Measurements from ENCODE around the gene TCF25.
"Not testable (repeated sequence)": the region's sequence is repeated elsewhere in the genome, so short reads cannot be mapped to it uniquely, and the experiment has no call there.

The TCF25 gene

DNA sequence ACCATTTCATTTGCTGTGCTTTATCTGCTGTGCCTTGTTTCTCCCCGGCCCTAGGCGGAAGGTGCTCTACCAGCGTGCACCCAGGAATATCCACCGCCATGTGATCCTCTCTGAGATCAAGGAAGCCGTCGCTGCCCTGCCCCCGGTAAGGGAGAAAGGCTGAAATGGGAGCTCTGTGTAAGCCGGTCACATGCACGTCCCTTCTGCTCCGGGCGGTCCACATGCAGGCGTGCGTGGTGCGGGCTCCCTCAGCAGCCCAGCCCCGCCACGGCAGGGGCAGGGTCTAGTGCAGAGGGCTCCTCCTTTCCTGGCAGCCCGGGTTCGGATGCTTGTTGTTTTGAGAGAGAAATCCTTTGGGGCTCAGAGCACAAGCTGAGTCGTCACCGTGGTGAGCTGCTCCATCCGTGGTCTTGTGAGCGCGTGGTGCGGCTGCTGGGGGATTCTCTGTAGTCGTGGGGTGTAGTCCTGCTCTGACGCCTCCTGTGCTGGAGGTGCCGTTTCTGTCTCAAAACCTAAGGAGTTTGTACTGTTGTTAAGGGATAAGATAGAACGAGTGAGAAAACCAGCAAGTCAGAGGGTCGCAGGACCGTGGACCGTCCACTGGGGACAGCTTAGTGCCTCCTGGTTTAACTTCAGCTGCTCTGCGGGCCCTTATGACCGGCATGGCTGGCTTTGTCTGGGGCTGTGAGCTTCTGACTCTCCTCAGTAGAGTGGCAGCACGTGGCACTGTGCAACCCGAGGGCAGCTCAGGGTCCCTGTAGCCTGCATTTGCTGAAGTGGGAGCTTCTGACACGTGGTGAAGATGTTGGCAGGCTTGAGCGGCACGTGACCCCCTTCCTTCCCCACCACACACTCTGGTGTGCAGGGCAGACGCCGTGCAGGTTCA is 33.0 kb downstream of the TCF25 start:
- no peak for DNase-seq

DNA sequence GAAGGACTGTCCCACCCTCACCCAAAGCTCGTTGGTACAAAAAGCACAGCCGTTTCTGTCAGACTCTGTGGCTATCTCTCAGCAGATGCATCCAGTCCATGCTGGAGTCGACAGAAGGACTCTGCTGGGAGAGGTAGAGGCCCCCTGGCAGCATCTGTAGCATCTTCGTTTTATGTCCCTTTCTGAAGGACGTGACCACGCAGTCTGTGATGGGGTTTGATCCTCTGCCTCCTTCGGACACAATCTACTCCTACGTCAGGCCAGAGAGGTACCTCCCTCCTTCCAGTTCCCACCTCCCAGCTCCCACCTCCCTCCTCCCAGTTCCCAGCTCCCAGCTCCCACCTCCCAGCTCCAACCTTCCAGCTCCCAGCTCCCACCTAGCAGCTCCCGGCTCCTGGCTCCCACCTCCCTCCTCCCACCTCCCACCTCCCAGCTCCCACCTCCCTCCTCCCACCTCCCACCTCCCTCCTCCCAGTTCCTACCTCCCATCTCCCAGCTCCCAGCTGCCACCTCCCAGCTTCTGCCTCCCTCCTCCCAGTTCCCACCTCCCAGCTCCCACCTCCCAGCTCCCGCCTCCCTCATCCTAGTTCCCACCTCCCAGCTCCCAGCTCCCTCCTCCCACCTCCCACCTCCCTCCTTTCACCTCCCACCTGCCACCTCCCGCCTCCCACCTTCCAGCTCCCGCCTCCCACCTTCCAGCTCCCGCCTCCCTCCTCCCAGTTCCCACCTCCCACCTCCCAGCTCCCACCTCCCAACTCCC is 33.8 kb downstream of the TCF25 start:
- no peak for DNase-seq

DNA sequence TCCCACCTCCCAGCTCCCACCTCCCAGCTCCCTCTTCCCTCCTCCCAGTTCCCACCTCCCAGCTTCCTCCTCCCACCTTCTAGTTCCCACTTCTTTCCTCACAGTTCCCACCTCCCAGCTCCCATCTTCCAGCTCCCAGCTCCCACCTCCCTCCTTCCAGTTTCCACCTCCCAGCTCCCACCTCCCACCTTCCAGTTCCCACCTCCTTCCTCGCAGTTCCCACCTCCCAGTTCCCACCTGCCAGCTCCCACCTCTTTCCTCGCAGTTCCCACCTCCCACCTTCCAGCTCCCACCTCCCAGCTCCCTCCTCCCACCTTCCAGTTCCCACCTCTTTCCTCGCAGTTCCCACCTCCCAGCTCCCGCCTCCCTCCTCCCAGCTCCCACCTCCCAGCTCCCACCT is 34.8 kb downstream of the TCF25 start:
- no peak for DNase-seq

DNA sequence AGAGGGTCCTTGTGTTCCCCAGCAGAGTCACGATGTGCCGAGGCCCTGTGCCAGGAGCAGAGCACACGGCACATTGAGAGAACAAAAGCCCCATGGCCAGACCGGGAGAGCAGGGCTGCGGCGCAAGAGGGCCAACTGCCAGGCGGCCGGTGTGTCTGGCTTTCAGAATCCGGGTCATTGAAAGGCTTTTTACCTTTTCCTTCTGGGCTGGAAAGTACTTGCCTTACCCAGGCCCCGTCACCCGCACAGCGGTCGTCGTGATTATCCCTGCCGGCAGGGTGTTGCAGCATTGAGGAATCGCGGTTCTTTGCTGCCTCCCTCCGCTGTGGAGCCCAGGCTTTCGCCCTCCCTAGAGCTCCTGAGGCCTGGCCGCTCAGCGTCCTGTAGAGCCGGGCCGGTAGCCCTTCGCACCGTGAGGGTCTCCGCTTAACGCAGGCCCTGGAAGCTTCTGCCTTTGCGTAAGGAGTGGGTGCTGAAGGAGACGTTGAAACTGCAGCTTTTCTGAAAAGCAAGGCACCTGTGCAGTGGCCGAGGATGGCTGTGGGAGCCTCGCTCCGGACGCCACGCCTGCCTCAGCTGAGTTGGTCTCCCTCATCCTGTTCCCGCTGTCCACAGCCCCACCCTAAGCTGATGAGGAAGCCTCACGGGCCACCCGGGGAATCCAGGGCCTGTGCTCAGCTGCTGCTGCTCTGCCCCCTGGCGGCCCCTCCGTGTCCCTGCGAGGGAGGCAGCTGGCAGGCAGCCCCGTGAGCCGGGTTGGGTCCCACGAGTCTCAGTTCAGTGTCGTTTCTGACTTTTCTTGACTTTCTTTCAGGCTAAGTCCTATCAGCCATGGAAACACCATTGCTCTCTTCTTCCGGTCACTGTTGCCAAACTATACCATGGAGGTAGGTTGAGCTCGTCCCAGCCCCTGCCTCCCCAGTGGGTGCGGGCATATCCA is 36.7 kb downstream of the TCF25 start:
- peak; percentile 72 for DNase-seq

DNA sequence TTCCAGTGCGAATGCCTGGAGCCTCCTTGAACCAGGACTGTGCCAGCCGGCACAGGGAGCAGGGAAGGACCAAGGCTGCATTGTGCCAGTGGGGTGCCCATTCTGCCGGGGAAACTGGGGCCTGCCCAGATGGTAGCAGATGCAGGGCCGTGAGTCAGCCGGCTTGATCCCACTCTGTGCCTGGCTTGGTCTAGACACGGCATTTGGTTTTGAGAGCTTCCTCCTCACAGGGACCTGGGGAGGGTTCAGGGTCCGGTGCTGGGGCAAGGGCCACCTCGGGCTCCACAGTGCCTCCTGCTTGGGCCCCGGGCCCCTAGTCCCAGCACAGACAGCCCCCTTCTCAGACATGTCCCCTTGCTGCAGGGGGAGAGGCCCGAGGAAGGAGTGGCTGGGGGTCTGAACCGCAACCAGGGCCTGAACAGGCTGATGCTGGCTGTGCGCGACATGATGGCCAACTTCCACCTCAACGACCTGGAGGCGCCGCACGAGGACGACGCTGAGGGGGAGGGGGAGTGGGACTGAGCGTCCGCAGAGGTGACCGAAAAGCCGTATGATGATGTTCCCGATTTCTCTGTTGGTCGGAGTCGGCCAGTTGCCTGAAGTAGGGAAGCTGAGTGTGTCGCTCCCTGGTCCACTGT is 37.4 kb downstream of the TCF25 start:
- DNase-seq: no peak

DNA sequence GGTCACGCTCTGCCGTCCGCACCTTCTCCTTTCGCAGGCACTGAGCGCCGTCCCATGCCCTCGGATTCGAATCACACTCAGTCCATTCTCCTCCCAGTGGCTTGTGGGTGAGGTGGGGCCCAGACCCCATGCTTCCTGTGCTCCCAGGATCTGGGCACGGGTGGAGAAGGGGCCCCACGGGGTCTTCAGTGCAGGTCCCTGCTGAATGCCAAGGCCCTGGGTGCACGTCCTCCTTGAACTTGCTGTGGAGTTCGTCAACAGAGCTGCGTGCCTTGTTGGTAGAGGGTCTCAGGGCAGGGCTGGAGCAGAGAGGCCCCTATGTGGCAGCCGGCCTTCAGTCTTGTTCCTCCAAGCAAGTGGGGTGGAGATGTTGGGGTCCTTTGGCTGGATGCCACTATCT is 38.0 kb downstream of the TCF25 start:
- no peak for DNase-seq

DNA sequence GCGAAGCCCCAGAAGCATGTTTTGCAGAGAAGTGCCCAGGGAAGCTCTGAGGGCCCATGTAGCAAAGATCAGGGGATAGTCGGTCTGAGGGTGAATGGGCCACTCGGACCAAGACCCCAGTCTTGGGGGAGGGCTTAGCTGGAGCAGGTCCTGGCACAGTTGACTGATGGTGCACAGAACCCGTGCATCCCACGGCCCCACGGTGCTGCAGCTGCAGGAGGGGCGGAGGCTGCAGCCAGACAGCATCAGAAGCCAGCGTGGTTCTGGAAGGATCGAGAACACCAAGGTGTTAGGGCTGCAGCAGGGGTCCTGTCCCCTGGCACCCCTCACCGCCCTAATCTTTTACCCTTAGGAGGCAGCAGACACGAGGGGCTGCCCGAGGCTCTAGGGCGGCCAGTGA is 38.8 kb downstream of the TCF25 start:
- no peak for DNase-seq

DNA sequence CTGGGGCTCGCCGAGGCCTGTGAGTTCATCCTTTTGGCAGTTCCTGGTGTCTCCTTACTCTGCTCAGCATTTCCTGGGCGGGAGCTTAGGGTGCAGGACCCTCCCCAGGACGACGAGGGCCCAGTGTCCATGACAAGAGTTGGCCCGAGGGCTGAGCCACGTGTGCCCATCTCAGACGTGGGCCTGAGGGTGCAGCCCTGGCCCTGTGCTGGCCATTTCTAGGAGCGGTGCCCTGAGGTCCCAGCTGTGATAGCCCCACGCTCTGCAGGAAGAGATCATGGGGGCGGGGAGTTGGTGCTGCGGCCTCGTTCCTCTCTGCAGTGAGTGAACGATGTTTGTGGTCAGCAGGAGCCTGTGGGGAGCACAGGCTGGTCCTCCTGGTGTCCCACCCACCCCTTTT is 39.2 kb downstream of the TCF25 start:
- no peak for DNase-seq

DNA sequence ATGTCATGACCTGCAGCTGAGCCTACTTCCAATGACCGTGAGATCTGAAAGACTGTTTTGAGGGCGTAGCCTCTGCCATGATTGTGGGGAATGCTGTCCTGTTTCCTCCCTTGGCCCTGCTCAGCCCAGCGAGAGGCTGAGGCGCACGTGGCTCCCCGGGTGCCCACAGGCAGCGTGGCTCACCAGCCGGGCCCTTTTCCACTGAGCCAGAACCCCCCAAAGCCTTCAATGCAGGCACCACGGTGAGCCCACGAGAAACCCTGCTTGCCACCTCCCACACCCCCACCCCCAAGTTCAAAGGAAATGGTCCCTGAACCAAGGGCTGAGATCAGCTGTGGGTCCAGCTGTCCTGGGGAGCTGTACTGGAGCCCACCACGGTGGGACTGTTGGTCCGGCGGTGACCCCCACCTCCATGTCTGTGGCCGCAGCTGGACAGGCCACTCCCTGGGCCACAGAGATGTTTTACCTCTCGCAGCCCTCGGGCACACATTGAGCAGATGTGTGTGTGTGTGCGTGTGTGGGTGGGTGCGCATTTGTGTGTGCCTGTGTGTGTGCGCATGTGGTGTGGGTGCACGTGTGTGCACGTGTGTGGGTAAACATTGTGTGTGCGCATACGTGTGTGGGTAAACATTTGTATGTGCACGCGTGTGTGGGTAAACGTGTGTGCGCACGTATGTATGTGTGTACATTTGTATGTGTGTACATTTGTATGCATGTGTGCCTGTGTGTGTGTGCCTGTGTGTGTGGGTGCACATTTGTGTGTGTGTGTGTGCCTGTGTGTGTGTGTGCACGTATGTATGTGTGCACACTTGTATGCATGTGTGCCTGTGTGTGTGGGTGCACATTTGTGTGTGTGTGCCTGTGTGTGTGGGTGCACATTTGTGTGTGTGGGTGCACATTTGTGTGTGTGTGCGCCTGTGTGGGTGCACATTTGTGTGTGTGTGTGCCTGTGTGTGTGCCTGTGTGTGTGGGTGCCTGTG is 40.3 kb downstream of the TCF25 start:
- no peak for DNase-seq

DNA sequence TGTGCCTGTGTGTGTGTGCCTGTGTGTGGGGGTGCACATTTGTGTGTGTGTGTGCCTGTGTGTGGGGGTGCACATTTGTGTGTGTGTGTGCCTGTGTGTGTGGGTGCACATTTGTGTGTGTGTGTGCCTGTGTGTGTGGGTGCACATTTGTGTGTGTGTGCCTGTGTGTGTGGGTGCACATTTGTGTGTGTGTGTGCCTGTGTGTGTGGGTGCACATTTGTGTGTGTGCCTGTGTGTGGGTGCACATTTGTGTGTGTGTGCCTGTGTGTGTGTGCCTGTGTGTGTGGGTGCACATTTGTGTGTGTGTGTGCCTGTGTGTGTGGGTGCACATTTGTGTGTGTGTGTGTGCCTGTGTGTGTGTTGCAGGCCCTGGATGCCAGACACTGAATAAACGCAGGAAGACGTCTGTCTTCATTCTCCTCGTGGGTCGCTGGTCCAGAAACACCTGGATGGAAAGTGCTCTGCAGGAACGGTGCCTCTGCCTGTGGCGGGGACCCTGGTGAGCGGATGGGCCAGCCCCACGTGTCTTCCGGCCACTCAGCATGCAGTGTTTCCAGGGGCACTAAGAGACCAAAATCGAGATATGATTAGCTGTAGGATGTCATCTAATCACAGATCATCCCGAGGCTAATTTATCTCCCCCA is 41.4 kb downstream of the TCF25 start:
- not testable (repeated sequence) for DNase-seq

DNA sequence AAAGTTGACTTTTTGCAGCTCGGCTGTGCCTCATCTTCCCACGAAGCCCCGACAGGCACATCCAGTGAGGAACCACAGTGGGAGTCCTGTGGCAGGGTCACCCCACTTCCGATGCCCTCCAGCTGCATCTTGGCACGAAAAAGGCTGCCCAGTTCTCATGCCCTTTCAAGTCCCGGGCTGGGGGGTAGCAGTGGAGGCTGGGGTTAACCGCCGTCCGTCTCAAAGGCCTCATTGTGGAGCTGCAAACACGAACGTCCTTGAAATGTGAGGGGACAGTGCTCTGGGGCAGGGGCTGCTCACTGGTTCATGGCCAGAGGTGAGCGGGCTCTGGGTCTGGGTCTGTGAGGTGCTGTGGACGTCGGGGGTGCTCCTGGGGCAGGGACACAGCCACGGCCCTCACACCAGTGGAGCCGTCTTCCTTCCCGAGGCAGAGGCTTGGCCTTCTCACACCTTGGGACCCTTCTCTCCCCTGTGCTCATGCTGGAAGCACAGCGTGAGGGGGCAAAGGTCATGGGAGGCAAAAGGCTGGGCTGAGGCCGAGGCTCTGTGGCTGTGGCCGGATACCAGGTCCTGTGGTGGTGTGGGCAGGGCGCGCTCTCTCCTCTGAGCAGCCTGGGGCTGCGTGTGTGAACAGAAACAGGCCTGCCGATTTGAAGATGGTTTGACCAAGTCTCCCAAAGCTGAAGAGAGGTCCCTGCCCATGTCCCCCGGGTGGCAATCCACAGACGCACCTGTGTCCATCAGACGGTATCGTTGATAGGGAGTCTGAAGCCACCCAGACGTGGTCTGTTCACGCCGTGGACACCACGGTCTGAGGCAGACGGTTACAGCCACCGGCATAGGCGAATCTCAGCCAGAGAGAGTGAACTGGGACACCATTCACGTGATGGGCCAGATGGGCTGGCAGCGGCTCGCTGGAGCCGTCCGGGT is 42.2 kb downstream of the TCF25 start:
- DNase-seq: no peak

DNA sequence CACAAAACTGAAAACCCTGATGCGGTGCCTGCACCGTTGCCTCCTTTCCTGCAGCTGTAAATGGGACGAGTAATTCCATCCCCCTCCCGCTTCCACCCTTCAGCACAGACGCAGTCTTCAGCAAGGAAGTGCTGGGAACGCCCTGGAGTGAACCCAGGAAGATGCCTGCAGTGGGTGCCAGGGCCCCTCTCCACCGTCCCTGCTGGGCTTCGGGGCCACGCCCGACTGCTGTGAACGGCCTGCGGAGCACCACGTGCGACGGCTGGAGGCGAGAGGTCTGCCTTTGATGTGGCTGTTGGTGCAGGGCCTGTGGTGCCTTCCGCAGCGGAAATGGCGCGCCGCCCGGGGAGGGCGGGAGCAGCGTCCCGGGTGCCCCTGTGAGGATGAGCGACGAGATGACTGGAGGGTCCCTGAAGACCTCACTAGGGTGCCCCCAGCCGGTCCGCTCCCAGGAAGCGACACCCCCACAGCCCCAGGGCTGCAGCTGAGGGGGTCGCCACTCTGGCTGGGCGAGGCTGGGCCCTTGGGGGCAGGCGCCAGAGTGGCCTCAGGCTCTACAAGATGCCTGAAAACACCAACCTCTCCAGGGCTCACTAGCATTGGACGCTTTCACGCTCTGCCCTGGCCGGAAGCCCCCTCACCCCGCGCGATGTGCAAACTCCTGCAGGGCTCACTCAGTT is 44.5 kb downstream of the TCF25 start:
- DNase-seq: peak; percentile 83

DNA sequence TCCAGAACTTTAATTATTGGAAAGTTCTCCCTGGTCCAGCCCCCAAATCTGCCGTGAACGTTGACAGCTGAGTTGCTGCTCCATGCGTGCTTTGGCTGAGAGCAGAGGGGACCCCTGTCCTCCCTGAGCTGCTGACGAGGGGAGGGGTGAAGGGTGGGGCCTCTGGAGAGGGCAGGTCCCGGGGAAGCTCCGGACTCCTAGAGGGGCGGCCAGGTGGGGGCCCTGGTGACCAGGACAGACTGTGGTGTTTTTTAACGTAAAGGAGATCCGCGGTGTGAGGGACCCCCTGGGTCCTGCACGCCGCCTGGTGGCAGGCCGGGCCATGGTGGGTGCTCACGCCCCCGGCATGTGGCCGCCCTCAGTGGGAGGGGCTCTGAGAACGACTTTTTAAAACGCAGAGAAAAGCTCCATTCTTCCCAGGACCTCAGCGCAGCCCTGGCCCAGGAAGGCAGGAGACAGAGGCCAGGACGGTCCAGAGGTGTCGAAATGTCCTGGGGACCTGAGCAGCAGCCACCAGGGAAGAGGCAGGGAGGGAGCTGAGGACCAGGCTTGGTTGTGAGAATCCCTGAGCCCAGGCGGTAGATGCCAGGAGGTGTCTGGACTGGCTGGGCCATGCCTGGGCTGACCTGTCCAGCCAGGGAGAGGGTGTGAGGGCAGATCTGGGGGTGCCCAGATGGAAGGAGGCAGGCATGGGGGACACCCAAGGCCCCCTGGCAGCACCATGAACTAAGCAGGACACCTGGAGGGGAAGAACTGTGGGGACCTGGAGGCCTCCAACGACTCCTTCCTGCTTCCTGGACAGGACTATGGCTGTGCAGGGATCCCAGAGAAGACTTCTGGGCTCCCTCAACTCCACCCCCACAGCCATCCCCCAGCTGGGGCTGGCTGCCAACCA is 45.3 kb downstream of the TCF25 start, which contains the start of gene MC1R:
Gene MC1R (plus strand): TSS at position 410 of the 895 bp plus-strand sequence. CDS start 397 bp downstream, at position 807.
- DNase-seq: no peak

DNA sequence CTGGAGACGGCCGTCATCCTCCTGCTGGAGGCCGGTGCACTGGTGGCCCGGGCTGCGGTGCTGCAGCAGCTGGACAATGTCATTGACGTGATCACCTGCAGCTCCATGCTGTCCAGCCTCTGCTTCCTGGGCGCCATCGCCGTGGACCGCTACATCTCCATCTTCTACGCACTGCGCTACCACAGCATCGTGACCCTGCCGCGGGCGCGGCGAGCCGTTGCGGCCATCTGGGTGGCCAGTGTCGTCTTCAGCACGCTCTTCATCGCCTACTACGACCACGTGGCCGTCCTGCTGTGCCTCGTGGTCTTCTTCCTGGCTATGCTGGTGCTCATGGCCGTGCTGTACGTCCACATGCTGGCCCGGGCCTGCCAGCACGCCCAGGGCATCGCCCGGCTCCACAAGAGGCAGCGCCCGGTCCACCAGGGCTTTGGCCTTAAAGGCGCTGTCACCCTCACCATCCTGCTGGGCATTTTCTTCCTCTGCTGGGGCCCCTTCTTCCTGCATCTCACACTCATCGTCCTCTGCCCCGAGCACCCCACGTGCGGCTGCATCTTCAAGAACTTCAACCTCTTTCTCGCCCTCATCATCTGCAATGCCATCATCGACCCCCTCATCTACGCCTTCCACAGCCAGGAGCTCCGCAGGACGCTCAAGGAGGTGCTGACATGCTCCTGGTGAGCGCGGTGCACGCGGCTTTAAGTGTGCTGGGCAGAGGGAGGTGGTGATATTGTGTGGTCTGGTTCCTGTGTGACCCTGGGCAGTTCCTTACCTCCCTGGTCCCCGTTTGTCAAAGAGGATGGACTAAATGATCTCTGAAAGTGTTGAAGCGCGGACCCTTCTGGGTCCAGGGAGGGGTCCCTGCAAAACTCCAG is 46.4 kb downstream of the TCF25 start:
- DNase-seq: no peak

DNA sequence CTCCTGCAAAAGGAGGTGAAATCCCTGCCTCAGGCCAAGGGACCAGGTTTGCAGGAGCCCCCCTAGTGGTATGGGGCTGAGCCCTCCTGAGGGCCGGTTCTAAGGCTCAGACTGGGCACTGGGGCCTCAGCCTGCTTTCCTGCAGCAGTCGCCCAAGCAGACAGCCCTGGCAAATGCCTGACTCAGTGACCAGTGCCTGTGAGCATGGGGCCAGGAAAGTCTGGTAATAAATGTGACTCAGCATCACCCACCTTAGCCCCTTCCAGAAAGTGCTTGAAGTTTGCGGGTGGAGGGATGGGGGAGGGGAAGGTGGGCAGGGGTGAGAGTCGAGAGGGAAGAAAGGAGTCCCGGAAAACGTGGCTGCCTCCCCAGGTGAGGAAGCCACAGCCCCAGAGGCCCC is 47.3 kb downstream of the TCF25 start:
- no peak for DNase-seq

DNA sequence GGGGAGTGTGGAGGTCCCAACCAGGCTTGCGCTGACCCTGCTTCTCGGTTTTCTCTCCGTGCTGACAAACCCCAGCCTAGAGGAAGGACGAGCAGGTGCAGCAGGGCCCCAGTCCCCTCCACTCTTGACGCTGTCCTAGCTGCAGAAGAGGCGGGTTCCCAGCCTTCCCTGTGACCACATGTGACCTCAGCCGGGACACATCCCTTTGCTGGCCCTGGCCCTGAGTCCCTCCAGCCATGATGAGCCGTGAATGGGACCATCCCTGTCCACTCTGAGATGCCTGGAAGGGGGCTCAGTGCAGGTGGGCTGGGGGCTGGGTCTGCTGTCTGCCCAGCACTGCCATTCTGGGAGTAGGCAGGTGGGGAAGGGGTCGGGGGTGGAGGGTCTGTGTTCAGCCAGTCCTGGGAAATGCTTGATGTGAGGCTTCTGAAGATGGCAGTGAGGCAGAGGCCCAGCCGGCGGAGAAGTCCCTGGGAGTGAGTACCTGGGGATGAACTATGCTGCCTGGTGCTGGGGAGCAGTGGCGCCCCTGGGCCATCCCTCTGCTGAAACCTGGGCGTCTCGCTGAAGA is 47.8 kb downstream of the TCF25 start:
- DNase-seq: no peak
